NCI-H1694 treated with DMSO at 0.1 percent for 48 hours (cell line): ENCODE data around the gene IPPK.

Source experiments
- DNase-seq: peaks from one replicate; lab custom pipeline; 2025; lab: John Stamatoyannopoulos, UW

The IPPK gene, protein sequence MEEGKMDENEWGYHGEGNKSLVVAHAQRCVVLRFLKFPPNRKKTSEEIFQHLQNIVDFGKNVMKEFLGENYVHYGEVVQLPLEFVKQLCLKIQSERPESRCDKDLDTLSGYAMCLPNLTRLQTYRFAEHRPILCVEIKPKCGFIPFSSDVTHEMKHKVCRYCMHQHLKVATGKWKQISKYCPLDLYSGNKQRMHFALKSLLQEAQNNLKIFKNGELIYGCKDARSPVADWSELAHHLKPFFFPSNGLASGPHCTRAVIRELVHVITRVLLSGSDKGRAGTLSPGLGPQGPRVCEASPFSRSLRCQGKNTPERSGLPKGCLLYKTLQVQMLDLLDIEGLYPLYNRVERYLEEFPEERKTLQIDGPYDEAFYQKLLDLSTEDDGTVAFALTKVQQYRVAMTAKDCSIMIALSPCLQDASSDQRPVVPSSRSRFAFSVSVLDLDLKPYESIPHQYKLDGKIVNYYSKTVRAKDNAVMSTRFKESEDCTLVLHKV

DNA sequence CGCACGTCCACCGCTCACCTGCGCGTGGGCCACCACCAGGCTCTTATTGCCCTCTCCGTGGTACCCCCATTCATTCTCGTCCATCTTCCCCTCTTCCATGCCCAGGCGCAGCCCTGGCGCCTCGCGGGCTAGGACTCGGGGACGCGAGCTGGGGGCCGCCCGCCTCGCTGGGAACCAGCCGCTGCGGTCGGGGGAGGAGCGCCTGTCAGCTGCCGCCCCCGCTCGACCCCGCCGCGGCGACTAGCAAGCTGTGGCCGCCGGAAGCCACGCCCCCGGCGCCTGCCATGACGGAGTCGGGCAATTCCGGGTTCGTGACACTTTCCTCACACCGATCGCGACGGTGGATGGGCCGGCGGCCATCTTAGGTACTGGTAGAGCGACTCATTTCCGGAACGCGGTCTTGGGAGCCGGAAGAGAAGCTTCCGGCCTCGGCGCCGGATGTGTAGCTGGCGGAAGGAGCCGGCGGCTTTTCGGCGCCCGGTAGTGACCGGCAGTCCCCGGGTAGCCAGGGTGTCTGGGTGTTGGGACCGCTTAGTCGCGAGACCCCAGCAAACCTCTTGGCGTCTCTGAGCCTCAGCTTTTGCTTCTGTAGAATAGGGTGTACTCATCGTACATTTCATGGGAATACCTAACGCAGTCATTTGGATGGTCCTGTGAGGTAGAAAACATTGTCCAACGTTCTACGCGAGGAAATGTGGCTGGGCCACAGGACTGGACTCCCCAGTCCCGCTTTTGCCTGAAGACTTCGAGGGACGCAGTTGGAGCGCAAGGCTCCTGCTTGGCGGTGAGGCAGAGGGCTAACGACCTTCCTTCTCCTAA lies at the start of gene IPPK:
IPPK (minus strand) TSS at position 242 of the 819 bp plus-strand sequence; CDS start at position 99, 143 bp downstream.
- DNase-seq = peak; percentile 96

DNA sequence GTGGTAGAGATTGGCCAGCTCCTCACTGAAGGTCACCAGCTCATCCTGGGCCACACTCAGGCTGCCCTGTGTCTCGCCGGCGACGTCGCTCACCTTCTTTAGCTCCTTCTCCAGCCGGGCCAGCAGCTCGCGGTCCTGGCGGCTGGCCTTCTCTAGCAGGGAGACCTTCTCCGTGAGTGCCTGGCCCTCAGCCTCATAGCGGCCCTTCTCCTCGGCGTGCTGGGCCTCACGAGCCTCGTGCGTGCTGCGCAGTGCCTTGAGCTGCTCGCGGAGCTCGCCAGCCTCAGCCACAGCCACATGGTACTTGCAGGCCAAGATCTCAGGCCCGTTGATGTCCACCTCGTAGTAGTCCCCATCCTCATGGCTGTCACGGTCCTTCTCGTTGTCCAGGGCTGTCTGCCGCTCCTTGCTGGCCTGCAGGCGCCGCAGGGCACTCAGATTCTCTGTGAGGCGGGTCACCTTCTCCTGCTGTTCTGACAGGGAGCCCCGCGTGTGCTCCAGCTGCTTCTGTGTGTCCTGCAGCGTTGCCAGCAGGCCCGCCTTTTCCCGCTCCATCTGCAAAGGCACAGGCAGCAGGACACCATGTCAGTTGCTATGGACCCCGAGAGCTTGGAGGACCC lies 49.2 kb upstream of the IPPK start:
- no peak for DNase-seq

DNA sequence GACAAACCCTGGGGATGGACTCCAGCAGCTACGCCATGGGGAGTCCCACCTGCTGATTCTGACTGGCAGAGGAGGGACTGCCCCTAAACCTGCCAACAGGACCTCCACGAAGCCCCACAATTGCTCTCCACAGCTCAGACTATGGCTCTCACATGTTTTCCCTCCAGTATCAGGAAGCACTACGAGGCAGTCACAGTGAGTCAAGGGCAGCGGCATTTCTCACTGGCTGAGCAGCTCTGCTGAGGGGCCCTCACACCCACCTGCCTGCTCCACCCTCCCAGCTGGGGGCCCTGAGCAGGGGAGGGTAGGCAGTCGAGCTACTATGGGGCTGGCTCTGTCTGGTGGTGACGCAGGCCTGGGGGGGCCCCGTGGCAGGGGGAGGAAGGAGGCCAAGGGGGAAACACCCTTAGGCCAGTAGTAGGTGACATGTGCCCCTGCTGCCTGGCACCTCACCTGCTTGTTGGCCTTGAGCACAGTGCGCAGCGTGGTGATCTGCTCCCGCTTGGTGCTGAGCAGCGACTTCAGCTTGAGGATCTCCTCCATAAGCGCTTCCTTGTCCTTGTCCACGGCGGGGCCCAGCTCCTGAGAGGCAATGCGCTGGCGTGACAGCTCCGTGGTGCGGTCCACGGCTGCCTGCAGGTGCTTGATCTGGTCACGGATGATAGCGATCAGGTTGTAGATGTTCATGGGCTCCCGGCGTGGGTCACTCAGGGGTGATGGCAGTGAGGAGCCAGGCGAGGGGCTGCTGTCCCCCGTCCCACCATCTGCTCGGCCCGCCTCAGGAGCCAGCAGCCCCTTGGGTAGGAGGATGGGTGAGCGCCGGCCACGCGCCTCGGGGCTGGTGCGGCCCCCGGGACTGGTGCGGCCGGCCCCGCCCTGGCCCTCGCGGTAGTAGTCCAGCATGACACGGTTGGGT lies 48.4 kb upstream of the IPPK start:
- no peak for DNase-seq

DNA sequence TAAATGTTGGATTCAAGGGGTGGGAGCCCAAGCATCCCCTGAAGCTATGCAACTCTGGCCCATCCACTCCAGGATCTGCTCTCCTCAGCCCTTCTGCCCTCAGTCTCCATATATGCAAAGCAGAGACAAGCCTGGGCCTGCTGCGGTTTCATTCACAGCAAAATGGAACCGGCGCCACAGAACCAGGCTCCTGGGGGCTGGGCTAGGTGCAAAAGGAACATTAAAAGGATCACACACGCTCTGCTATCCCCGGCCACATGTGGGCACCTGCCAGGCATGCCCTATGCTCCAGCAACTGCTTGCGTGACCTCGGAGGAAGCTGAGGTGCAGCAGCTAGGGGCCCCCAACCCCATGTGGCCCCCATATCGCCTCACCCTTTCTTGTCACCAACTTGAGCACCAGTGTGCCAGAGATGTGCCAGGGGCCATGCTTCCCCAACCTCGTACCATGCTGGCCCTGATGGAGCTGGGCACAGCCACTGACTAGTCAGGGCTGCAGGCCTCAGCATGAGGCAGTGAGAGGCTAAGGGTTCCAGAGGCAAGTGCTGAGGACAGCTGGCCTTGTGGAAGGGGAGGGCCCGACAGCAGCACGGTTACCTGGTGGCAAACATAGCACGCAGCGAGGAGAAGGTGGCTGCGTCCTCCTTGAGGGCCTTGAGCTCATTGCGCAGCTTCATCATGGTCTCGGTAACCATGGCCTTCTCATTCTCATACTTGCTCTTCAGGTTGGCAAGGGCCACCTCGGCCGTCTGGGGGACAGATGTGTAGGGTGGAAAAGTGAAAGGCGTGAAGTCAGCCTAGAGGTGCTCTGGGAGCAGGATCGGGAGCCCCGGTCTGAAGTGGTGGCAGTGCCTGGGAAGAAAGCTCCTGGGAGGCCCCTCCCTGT lies 47.5 kb upstream of the IPPK start:
- DNase-seq = no peak

DNA sequence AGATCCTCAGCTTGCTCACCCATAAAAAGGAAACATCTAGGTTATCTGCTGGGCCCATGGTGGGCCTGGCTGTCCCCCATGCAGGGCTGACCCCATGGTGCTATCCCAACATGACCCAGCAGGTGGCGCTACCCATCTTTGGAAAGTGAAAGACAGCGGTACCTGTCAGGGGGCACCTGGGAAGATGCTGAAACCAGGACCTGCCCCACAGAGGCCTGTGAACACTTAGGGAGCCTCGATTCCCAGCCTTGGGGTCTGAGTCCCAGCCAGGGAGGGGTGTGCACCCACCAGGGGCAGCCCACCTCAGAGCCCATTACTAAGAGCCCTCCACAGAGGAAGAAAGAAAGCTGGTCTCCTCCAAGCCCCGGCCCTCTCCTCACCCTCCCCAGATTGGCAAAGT lies 46.6 kb upstream of the IPPK start:
- DNase-seq = no peak

DNA sequence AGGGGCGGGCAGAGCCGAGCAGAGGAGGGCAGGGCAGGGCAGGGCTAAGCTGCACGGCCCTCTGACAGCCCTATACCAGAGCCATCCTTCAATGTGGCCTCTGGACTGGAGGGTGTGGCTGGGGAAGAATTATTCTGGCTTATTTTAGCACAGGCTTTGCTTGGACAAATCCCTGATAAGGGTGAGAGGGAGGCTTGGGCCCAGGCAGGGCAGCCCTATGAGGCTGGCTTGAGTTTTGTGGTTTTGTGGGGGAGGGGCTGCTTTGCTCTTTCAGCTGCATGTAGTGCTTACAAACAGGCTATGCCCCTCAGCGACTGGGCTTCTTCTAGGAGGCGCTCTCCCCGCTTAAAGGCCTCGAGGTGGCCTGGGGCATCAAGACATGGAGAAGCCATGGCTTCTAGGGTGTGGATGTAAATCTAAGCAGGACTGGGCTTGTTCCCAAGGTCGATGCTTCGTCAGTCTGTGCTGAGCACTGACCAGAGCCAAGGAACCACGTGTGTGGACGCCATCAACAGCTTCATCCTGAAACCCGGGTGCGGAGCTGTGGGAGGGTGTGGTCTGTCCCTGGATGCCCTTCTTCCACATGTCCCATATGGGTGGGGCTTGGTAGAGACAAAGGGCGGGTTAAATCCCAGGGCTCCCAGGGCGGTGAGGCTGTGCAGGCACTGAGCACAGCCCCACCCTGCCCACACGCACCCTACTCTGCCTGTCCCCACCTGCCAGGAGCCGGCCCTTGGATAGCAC lies 45.7 kb upstream of the IPPK start:
- DNase-seq = no peak

DNA sequence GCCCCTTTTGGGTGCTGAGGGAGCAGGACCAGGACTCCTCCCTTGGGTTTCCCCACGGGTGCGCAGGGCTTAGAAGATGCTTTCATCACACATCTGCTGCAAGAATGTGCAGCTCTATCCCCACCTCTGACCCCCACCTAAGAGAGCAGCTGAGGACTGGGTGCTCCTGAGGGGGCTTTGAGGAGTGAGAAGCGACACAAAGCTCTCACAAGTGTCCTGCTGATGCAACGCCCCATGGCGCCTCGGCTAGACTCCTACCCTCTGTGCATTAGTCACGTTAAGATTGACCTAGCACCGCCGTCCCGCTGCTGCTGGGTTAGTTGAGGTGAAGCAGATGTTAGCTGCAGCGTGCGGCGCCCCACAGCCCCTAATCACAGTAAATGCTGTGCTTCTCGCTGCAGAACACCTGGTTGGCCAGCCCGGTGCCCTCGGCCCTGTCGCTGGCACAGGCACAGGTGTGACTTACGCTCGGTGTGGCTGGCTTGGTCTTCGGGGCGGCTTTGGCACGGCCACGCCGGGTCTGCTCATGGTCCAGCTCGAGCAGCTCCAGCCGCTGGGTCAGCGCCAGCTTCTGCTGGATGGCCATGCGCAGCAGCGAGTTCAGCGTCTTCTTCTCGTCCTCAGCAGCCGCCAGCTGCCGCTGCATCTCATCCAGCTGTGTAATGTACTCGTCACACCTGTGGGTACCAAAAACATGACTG lies 45.0 kb upstream of the IPPK start:
- no peak for DNase-seq

DNA sequence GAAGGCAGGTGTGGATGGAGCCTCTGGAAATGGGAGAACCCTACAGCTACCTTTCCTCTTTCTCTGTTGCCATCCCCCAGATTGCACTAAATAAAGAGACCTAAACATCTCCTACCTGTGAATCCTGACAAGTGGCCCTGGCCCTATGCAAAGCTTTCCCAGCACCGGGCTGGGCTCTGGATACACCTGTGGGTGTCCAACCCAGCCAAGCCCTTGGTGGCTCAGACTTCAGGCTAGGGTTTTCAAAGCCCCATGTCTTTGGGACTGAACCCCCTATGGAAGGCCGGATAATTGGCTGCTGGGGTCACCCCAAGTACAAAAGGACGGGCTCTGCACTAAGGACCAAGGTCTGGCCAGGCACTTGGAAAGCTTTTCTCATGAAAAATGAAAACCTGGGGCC lies 44.1 kb upstream of the IPPK start:
- DNase-seq = no peak

DNA sequence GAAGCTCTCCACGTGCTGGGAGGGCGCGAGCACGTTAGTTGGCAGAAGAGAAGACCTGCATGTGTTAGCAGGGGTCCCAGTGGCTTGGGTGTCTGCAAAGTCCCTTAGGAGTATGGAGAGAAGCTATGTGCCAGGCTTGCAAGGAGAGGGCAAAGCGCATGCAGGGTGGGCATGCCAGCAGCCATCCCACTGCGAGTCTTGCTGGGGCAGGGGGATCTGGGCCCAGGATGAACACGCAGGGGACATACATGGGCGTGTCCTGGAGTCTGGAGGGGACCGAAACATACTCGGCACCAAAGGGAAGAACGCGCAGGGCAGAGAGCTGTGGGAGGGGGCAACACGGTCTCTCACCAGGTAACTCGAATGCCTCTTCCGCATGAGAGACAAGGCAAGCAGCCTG lies 43.6 kb upstream of the IPPK start:
- no peak for DNase-seq

DNA sequence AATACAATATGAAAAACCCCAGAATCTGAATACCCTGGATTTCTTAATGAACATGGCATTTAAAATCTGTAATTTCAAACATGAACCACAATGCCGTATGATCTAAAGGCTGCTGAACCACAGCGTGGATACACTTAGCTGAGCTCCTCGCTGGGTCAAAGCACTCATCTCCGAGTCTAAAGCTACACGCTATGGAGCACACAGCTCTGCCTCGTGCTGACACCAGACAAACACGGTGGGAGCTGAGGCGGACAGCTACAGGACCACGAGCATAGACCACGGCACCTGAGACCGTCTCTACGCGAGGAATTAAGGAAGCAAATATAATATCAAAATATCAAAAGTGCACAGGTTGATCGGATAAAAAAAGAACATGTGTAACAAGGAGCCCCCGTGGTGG lies 42.8 kb upstream of the IPPK start:
- no peak for DNase-seq

DNA sequence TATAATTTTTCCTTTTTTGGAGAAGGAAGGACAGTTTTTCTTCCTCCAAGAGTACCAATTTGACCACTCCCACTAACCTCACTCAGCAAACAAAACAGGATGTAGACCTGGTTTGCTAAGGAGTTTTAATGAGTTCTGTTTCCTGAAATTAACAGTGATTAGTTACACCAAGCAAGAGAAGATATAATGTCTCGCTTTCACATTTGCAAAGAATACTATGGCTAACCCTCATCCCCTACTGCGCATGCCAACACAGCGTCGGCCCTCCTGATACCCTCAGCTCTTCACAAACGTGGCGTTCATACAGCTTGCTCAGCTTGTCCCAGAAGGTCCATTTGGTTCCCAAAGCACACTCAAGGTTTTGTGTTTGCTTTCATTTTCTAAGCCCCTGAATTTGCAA lies 41.9 kb upstream of the IPPK start:
- no peak for DNase-seq

DNA sequence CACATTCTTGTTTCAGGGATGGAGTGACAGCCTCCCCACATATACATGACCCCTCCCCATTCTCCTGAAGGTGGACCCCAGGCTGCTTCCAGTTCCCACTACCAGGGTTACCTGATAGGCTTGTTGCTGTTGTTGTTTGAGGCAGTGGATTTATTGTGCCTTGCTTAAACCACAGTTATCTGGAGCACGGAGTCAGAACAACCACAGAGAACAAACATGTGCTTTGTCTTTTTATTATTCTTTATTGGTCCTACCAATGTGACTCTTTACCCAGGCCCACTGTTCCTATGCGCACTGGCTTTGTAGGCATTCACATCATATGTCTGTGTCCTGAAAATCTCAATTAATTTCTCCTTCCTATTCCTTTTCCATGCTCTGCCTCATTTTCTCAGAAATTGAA lies 41.2 kb upstream of the IPPK start:
- no peak for DNase-seq

DNA sequence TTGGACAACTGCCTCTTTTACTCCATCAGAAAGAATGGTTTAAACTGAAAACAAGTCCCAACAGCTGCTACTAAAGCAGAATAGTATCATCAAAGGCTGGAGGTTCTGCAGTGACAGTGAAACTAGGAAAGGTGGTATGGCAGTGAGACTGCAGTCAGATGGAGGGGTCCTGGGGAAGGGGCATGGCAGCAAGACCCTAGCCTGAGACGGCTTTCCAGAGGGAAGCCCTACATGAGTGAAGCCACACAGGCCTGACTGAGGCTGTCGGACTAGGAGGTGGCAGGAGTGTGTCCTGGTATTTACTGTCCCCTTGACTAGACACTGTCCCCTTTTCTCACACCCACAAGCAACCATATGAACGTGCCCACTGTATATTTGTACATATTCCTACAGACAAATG lies 40.4 kb upstream of the IPPK start:
- no peak for DNase-seq

DNA sequence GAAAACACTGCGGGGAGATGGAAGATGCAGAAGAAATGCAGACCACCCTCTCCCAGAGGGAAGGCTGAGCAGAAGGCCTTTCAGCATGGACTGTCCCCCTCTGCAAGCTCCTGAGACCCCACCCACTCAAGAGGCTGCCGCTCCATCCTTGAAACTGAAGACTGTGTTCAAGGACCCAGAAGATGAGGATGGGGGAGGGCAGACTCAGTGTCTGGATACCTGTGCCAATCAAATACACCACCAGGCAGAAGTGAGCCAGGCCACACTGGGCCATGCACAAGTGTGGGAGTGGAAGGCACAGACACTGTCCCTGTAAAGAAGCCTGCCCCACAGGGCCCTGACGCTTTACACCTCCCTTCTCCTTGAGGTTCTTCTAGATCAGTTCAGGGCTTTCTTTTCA lies 40.0 kb upstream of the IPPK start:
- no peak for DNase-seq

DNA sequence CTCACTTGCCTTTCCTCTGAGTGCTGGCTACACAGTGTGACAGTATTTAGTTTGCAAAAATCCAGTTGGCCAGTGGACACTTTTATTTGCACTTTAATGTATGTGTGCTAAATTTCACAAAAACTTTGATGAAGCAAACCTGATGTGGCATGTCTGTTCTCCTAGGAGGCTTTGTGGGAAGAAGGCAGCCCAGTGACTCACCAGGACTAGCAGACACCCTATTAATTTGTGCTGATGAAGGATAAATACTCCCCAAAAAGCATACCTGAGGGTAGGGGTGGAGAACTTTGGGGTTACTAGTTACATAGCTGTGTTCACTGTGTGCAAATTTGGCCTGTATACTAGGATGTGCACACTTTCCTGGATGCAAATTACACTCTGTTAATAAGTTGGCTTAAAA lies 39.3 kb upstream of the IPPK start:
- no peak for DNase-seq

DNA sequence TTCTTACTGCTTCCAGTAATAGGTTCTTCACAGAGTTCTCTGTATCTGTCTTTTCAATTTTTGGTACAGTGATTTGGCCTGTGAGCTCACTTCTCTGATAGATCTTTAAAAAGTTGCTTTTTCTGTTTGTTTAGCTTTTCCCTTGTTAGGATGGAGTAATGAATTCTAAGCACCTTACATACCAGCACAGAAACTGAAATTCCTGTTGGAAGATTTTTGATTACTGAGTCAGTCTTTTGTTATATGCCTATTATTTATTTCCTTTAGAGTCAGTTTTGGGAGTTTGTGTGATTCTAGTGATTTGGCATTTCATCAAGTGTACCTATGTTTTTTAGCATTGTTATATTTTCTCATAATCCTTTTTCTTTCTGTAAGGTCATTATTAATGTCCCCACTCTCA lies 37.6 kb upstream of the IPPK start:
- DNase-seq = no peak

DNA sequence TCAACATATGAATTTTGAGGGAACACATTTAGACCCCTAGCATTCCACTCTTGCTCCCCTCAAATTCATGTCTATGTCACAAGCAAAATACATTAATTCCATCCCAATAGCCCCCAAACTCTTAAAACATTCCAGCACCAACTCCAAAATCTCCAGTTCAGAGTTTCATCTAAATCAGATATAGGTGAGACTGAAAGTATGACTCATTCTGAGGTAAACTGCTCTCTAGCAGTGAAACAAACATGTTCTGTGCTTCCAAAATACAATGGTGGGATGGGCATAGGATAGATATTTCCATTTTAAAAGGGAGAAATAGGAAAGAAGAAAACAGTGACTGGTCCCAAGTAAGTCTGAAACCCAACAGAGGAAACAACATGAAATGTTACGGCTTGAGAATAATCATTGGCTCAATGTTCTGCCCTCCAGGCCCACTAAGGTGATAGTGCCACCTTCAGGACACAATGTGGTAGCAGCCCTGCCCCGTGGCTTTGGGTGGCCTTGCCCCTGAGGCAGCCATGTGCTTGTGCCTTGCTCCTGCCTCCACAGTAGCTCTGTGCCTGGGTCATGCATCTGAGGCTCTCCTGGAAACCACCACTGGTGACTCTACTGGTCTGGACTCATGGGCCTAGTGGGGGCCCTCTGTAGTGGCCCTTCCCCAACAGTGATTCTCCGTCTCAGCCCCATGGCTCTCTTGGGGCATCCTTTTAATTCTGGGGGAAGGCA lies 36.4 kb upstream of the IPPK start:
- DNase-seq = no peak

DNA sequence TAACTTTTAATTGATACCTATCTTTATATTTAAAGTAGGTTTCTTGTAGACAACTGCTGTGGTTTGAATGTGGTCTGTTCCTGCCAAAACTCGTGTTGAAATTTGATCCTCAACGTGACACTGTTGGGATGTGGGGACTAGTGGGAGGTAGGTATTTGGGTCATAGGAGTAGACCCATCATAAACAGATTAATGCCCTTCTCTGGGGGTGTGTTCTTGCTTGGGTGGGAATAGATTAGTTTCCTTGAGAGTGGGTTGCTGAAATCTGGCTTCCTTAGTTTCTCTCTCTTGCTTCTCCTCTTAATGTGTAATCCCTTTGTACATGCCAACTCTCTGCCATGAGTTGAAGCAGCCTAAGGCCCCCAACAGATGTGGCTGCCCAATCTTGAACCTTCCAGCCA lies 34.6 kb upstream of the IPPK start:
- DNase-seq = no peak

DNA sequence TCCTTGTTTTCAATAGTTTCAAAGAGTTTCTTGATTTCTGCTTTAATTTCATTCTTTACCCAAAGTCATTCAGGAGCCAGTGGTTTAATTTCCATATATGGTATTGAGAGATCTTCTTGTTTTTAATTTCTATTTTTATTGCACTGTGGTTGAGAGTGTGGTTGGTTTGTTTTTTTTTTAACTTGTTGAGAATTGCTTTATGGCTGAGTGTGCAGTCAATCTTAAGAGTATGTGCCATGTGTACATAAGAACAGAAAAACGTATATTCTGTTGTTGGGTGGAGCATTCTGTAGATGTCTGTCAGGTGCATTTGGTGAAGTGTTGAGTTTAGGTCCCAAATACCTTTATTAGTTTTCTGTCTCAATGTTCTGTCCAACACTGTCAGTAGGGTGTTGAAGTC lies 26.7 kb upstream of the IPPK start:
- no peak for DNase-seq
